PFSK-1 (cell line): ENCODE results near the gene MTMR12.

Experiments used
- FOXP2 ChIP-seq: optimal IDR thresholded peaks from 2 replicates; pipeline ENCODE3; 2011; ENCODE audit warnings: borderline replicate concordance, control low read depth, inconsistent platforms; ENCODE audit not compliant: insufficient read depth; ENCODE audit errors: extremely low read length, extremely low read depth
- POLR2AphosphoS5 ChIP-seq: IDR thresholded peaks from 2 replicates; pipeline ENCODE4 v1.6.1; 2012; ENCODE audit warnings: low read depth, mild to moderate bottlenecking, control low read depth, low read length, moderate library complexity
- REST ChIP-seq, 2 experiments: IDR thresholded peaks; 2 replicates each; pipeline versions ENCODE4 v1.6.1 to v1.8.0; 2011 to 2012; ENCODE audit warnings: low read depth in 2 of 2, low read length in 2 of 2, control low read depth in 1 of 2, inconsistent platforms in 1 of 2, mild to moderate bottlenecking in 1 of 2, moderate library complexity in 1 of 2; ENCODE audit not compliant: insufficient read depth in 1 of 2
- SIN3A ChIP-seq: IDR thresholded peaks from 2 replicates; pipeline ENCODE4 v1.6.1; 2012; ENCODE audit warnings: mild to moderate bottlenecking, low read length, moderate library complexity, borderline replicate concordance; ENCODE audit not compliant: insufficient read depth
- TAF1 ChIP-seq: IDR thresholded peaks from 2 replicates; pipeline ENCODE4 v1.6.1; 2012; ENCODE audit warnings: low read length, control low read depth, borderline replicate concordance; ENCODE audit not compliant: insufficient read depth

DNA sequence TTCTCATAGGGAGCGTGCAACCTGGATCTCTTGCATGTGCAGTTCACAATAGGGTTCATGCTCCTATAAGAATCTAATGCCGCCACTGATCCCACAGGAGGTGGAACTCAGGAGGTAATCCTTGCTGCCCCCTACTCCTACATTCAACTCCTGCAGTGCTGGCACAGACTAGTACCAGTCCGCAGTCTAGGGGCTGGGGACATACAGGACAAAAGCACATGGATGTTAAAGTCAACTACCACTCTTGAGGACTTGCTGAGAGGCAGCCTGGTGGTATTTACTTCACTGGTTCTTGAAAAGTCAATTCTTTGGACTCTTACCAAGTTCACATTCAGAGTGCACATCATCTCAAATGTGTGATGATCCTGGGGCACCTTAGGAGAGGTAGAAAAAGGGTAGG, 33.0 kb downstream of the MTMR12 start:
- no peak for TF ChIP-seq POLR2AphosphoS5
- TF ChIP-seq REST (IDR thresholded peaks at IDR 0.05; ENCODE audit: insufficient read depth in 1 of 2, low read depth in 2 of 2, low read length in 2 of 2): no peak
- TF ChIP-seq SIN3A: no peak
- no peak for TF ChIP-seq TAF1
- no peak for TF ChIP-seq FOXP2
